Activated T-cell treated with anti-CD3 and anti-CD28 coated beads, Interleukin-2, amount 50 U/mL, for 72 hours (primary cell): Measurements from ENCODE around the gene P4HB. TPM values are rescaled to one million over a fixed set of nuclear protein-coding genes. Genes with fewer than 3 reads are reported as not detected.

Experiments
- ATAC-seq, 2 donors: fragments of 150-1000 bp; cut with Tn5 transposase; replicated peaks in 1 of 2; 2 replicates each; pipeline ENCODE4 v1.10.0; 2021; ENCODE audit warnings: moderate library complexity in 2 of 2, mild to moderate bottlenecking in 1 of 2
- DNase-seq, 2 donors: peaks; one replicate each; pipeline ENCODE4 v3.0.0; 2021 to 2022; ENCODE audit warnings: mixed read lengths in 1 of 2
- H3K27ac Mint-ChIP-seq: one replicate; pipeline ENCODE4 v1.8.0; 2022; ENCODE audit warnings: mild to moderate bottlenecking, moderate library complexity, mixed read lengths
- H3K27me3 Mint-ChIP-seq: one replicate; pipeline ENCODE4 v1.8.0; 2022; ENCODE audit warnings: low read depth, mixed read lengths
- H3K36me3 Mint-ChIP-seq, 2 donors: one replicate each; pipeline ENCODE4 v1.8.0; 2022; ENCODE audit warnings: mixed read lengths in 2 of 2, mild to moderate bottlenecking in 1 of 2; ENCODE audit not compliant: insufficient read depth in 2 of 2
- H3K4me1 Mint-ChIP-seq: one replicate; pipeline ENCODE4 v1.8.0; 2022; ENCODE audit warnings: low read depth, mixed read lengths
- H3K4me3 Mint-ChIP-seq, 2 donors: one replicate each; pipeline ENCODE4 v1.8.0; 2022; ENCODE audit warnings: mild to moderate bottlenecking in 2 of 2, mixed read lengths in 2 of 2, moderate library complexity in 2 of 2
- H3K9me3 Mint-ChIP-seq, 2 donors: one replicate each; pipeline ENCODE4 v1.8.0; 2022; ENCODE audit warnings: mixed read lengths in 2 of 2
- total RNA-seq, 2 donors: library from RNA; stranded (reverse); gene quantifications; one replicate each; pipeline ENCODE4 v1.2.3, GENCODE V29; 2022

P4HB gene
- total RNA-seq: 100 to 1,000 TPM; 430 to 436 TPM

GRCh38 chr17:81859906-81860755 lies at the start of gene P4HB:
Gene P4HB (minus strand): TSS chr17:81860535. CDS start chr17:81860471, 64 bp downstream.
- H3K9me3 Mint-ChIP-seq: no peaks in the 10 kb centered on the region
- peaks cover 51% of the 10 kb centered on the region for H3K4me1 Mint-ChIP-seq
- peak within 1 kb of the TSS; percentile 94 to 95 for H3K4me3 Mint-ChIP-seq
- H3K27ac Mint-ChIP-seq: peak within 1 kb of the TSS; percentile 96
- DNase-seq (peak; percentile 22 to 96), ATAC-seq (peak in 1 of 2 donors; percentile 40)
- H3K36me3 Mint-ChIP-seq: peaks cover 14 to 26% of the 10 kb centered on the region in 2 donors
- H3K27me3 Mint-ChIP-seq: no peaks in the 10 kb centered on the region

- peaks cover 28% of the 10 kb centered on the region for H3K4me1 Mint-ChIP-seq
- H3K27me3 Mint-ChIP-seq: no peaks in the 10 kb centered on the region
- H3K27ac Mint-ChIP-seq: no peak overlapping the region
- ATAC-seq: no peak
- no peak for DNase-seq
- H3K4me3 Mint-ChIP-seq: peak overlapping the region in 1 of 2 donors; percentile 83
- peaks cover 1 to 9% of the 10 kb centered on the region in 2 donors for H3K36me3 Mint-ChIP-seq
- no peaks in the 10 kb centered on the region for H3K9me3 Mint-ChIP-seq
Observed at GRCh38 chr17:81909231-81909630, 48.9 kb upstream of the P4HB start.

GRCh38 chr17:81908793-81909192 lies 48.5 kb upstream of the P4HB start:
- Mint-ChIP-seq H3K27ac (no peak overlapping the region), H3K9me3 (no peaks in the 10 kb centered on the region), H3K36me3 (peaks cover 1 to 9% of the 10 kb centered on the region in 2 donors), H3K27me3 (no peaks in the 10 kb centered on the region), H3K4me1 (peaks cover 28% of the 10 kb centered on the region), H3K4me3 (no peak overlapping the region)
- DNase-seq (no peak), ATAC-seq (no peak)

DNA sequence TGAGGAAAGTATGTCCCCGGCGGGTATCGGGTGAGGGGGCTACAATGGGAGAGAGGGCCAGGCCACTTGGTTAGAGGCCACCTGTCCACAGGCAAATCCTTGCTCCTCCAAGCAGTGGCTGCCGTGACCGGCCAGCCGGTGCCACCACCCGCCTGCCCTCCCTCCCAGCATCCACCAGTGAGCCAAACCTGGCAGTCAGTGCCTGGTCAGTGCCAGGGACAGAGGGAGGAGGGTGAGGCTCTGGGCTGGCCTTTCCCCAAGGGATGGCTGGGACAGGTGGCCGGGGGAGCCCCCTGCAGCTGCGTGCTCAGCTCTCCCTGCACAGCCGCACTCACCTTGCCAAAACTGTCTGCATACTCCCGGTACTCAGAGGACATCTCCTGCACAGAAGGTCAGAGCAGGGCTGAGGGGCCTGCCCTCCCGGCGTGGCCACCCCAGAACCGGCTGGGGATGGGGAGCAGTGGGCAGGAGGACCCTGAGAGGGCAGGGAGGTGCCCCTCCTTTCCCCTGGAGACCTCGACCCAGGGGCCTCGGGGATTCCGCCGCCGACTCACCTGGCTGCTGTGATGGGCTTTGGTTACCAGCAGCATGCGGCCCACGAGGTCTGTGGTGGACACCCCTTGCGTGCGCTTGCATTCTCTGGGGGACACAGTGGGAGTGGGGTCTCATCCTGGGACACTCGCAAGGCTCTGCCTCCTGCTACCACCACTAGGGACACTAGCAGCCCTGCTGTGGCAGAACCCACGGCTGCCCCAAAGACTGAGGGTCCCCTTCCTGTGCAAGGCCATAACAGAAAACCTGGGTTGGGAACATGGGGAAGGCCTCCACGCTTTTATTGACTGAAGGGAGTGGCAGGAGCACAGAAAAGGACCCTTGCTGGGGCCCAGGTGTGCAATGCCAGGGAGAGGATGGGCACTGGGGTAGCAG lies 47.1 kb upstream of the P4HB start:
- ATAC-seq (no peak), DNase-seq (no peak)
- Mint-ChIP-seq H3K36me3 (no peaks in the 10 kb centered on the region), H3K4me1 (peaks cover 23% of the 10 kb centered on the region), H3K4me3 (no peak overlapping the region), H3K27ac (no peak overlapping the region), H3K9me3 (no peaks in the 10 kb centered on the region), H3K27me3 (no peaks in the 10 kb centered on the region)

DNA sequence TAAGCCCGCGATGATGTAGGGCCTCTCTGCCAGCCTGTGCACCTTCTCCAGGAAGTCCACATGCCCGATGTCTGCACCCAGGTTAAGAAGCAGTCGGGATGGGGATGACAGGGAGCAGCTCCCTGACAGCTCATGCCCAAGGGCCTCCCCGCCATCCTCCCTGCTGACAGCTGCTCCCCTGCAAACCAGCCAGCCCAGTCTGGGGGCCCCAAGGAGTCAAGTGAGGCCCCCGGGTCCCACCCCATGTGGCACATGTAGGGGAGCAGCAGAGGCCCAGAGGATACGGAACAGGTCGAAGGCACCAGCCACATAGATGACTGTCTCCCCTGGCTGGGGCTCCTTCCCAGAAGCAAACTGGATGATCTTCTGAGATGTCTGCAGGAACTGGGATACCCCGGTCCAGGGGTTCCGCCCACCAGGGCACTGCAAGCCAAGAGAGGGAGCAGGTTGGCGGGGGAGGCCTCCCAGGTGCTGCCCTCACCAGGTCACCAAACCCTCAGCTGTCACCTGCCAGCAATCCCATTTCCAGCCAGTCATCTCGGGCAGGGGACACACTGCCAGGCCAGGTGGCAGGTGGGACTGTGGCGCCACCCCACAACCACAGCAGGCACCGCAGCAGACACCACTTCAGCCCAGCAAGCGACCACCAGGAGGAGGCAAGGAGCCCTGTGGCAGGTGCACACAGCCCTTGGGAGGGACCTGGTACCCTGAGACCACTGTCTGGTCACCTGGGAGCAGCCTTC lies 46.3 kb upstream of the P4HB start:
- no peak overlapping the region for H3K4me3 Mint-ChIP-seq
- DNase-seq (no peak), ATAC-seq (no peak)
- H3K27ac Mint-ChIP-seq: no peak overlapping the region
- no peaks in the 10 kb centered on the region for H3K36me3 Mint-ChIP-seq
- H3K9me3 Mint-ChIP-seq: no peaks in the 10 kb centered on the region
- no peaks in the 10 kb centered on the region for H3K27me3 Mint-ChIP-seq
- peaks cover 16% of the 10 kb centered on the region for H3K4me1 Mint-ChIP-seq

GRCh38 chr17:81905993-81906392 lies 45.7 kb upstream of the P4HB start:
- peaks cover 6% of the 10 kb centered on the region for H3K27me3 Mint-ChIP-seq
- H3K9me3 Mint-ChIP-seq: no peaks in the 10 kb centered on the region
- H3K36me3 Mint-ChIP-seq: no peaks in the 10 kb centered on the region
- ATAC-seq (no peak), DNase-seq (no peak)
- no peak overlapping the region for H3K4me3 Mint-ChIP-seq
- peaks cover 14% of the 10 kb centered on the region for H3K4me1 Mint-ChIP-seq
- no peak overlapping the region for H3K27ac Mint-ChIP-seq

- Mint-ChIP-seq H3K9me3 (no peaks in the 10 kb centered on the region), H3K4me1 (peaks cover 14% of the 10 kb centered on the region), H3K27me3 (peaks cover 12% of the 10 kb centered on the region), H3K36me3 (no peaks in the 10 kb centered on the region), H3K4me3 (no peak overlapping the region), H3K27ac (no peak overlapping the region)
- ATAC-seq (no peak), DNase-seq (no peak)
Observed at GRCh38 chr17:81905424-81905875, 45.1 kb upstream of the P4HB start.

DNA sequence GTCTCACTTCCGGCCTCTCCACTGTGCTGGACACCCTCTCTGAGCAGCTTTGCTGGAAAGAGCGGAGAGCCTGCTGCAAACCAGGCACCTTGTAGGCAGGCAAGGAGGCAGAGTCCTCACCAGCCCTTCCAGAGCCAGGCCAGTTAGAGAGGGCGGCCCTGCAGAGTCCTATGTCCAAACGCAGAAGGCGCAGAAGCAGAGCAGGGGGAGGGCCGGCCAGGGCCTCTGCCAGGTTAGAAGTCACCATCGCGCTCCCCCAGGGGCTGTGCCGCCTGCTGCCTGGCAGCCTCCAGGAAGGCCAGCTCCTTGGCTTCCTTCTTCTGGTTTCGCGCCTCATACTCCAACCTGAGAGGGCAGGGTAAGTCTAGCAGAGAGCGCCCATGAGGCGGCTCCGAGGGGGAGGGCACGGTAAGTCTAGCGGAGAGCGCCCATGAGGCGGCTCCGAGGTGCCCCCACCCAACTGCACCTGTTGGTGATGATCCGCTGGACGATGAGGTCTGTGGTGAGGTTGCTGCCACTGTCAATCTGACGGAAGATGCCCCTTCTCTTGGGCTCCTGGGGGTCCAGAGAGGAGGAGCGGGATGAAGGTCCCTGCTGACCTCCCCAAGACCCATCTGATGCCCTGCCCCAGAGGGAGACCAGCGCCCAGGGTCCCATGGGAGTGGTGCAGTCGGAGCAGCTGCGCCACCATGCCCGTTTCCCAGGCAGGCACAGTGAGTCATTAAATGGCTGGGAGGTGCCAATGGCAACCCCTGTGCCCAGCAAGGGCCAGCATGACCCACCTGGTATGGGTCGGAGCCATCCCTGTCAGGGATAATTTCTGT lies 44.5 kb upstream of the P4HB start:
- Mint-ChIP-seq H3K27ac (no peak overlapping the region), H3K9me3 (no peaks in the 10 kb centered on the region), H3K4me3 (no peak overlapping the region), H3K4me1 (peaks cover 10% of the 10 kb centered on the region), H3K27me3 (peaks cover 12% of the 10 kb centered on the region), H3K36me3 (peaks cover 0 to 4% of the 10 kb centered on the region in 2 donors)
- no peak for ATAC-seq
- no peak for DNase-seq

DNA sequence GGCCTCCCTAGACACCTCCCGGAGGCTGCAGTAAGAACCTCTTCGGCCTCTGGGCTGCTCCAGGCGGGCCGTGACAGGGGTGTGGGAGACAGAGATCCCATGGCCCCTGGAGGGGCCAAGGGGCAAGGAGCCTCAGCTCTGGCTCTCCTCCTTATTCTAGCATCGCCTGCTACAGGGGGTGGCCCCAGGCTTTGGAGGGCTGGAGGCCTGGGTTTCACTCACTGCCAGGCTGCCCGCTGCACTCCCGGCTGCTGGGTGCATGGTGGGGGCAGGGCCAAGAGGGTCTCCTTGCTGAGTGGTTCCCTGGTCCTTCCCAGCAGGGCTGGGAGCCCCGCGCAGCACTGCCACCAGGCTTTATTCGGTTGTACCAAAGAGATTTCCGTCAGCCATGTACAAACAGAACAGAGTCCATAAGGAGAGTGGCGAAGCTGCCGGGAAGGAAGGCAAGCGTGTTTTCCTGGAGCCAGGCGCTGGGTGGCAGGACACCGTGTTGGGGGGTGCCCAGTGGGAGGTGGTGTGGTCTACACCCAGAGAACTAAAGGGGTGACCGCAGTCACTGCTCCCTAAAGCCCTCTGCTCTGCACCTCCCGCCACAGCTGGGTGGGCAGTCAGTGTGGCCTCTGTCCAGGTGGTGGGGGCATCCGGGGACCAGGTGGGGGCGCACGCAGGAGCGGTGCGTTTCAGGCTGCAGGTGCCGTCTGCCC lies 43.7 kb upstream of the P4HB start:
- no peak for ATAC-seq
- no peak overlapping the region for H3K27ac Mint-ChIP-seq
- H3K9me3 Mint-ChIP-seq: no peaks in the 10 kb centered on the region
- peaks cover 12% of the 10 kb centered on the region for H3K27me3 Mint-ChIP-seq
- H3K36me3 Mint-ChIP-seq: peaks cover 0 to 5% of the 10 kb centered on the region in 2 donors
- H3K4me1 Mint-ChIP-seq: peaks cover 2% of the 10 kb centered on the region
- H3K4me3 Mint-ChIP-seq: no peak overlapping the region
- DNase-seq: no peak

DNA sequence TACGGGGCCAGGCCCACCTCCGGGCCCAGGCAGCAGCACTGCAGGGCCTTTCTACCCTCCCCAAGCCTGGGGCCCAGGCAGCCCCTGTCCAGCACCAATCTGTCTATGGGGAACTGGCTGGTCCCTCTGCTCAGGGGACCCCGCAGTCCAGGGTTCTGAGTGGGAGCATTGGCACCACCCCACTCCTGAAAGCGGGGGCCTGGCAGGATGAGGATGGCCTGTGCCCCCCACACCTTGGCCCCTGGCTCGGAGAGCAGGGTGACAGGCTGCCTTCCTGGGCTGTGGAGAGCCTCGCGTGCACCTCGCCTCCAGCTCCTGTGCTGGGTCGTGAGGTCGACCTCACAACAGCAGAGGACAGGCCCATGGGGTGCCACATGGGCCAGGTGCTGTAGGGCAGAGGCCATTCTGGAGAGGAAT lies 43.1 kb upstream of the P4HB start:
- Mint-ChIP-seq H3K27me3 (peaks cover 12% of the 10 kb centered on the region), H3K27ac (no peak overlapping the region), H3K36me3 (peaks cover 0 to 5% of the 10 kb centered on the region in 2 donors), H3K4me1 (no peaks in the 10 kb centered on the region), H3K9me3 (no peaks in the 10 kb centered on the region), H3K4me3 (no peak overlapping the region)
- ATAC-seq: no peak
- DNase-seq: no peak

DNA sequence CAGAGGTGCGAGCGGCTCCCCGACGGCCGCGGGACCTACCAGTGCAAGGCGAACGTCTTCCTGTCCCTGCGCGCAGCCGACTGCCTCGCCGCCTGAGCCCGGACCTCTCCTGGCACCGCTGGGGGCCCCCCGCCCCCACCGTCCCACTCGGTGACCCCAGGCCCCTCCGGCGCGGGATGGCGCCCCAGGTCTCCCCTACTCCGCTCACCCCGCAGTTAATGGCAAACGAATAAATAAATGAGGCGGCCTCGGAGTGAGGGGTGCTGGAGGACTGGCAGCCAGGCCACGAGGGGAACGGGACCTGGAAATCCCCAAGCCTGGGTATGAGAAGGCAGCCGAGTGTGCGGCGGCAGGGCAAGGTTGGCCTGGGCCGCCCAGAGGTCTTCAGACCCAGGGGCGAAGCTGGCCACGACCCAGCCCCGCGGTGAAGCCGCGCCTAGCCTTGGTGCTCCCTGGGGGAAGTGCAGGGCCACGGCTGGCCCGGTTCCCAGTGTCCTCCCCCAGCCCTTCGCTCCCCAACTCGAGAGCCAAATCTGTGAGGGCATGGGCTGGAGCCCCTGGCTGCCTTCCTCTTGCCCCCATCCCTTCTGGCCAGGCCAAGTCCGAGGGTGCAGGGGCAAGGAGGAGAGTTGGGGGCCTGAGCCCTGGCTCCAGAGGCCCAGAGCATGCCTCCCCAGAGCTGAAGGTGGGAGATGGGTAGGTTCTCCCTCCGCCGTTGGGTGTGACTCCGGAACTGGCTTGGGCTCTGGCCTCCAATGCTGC lies 42.5 kb upstream of the P4HB start:
- Mint-ChIP-seq H3K4me1 (no peaks in the 10 kb centered on the region), H3K4me3 (no peak overlapping the region), H3K36me3 (peaks cover 0 to 6% of the 10 kb centered on the region in 2 donors), H3K9me3 (no peaks in the 10 kb centered on the region), H3K27me3 (peaks cover 12% of the 10 kb centered on the region), H3K27ac (no peak overlapping the region)
- DNase-seq (no peak), ATAC-seq (peak; percentile 22 to 40)
